Placental epithelial cell (primary cell): Measurements from ENCODE around the gene SUMO3. TPM values are rescaled to one million over a fixed set of nuclear protein-coding genes. Genes with fewer than 3 reads are reported as not detected.

ENCODE experiments used
- total RNA-seq: library from RNA; depleted of rRNA; stranded (reverse); fragments of >200 nt; gene quantifications from 2 replicates; pipeline ENCODE4 v1.2.3, GENCODE V29; 2012

SUMO3 gene
- total RNA-seq: 66.7 and 112 TPM in 2 replicates

DNA sequence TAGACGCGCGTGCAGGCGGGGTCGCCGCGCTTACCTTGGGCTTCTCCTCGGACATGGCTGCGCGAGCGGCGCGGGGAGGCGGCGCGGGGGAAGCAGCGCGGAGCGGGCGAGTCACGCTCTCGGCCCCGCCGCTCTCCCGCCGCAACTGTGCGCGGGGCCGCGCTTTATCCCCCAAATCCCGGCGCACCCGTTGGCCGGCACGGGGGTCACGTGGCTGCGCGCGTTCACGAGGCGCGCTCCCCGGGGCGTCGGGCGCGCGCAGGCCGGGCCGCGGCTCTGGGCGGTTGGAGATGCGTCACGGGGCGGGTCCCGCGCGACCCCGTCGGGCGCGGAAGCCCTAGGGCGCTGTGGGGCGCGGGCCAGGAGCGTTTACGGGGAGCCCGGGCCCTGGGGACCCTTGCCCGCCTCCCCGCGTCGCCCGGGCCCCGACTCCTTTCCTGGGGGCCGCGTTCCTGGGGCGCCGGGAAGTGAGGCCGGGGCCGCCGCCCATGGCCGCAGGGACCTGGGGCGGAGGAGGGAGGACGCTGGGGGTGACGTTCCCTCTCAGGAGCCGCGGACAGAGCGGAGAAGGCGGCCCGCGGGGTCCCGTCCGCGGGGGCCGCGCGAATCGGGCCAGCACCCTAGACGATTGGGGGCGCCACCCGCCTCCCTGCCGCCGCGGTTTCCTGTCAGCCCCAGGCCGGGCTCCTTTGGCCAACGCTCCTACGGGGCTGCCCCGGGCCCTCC is at the start of gene SUMO3:
TSS of gene SUMO3 (minus strand) at position 149 of the 726 bp plus-strand sequence. CDS start at position 55, 94 bp downstream.

DNA sequence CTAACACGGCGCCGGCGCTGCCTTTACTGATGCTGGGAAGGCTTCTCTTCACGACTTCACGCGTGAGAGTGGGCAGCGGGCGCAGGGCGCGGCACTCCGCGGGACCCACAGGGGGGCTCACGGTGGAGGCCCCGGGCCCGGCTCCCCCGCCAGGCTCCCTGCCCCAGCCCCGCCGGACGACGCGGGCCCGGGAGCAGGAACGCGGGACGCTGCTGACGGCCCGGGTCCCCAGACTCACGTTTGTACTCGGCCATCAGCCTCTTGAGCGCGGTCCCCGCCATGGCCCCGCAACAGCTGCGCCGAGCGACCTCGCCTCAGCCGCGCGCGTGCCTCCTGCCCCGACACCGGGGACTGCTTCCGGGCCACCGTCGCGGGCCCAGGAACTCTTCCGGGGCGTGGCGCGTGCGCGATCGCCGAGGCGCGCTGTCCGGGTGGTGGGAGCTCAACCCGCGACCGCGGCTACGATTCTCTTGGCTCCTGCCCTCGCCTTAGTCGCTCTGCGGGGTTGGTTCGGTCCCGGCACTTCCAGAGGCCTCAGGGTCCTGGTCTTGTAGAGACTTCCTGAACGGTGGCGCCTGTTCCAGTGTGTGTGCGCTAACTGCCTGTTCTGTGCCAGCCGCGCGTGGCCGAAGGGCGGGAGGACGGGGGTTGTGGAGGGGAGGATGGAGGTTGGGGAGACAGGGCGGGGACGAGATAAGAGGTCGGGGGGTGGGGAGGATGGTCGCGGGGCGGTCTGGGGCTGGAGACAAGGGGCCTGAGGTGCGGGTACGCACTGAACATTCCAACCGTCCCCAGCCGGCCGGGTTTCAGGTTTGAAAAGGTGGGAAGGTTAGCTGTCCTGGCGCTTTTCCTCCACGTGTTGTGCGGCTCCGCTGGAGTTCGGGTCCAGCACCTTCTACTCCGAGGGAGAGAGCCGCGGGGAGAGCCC is 16.1 kb downstream of the SUMO3 start, which contains the start of gene UBE2G2:
TSS of gene UBE2G2 (minus strand) at position 353 of the 928 bp plus-strand sequence. CDS start at position 281, 72 bp downstream.

Other genes starting within 250 kb of the SUMO3 start
- gene KRTAP10-4, start 244.3 kb downstream of the SUMO3 start, total RNA-seq: not detected in 2 replicates
- gene KRTAP10-5, start 237.5 kb downstream of the SUMO3 start, total RNA-seq: not detected in 2 replicates
- not detected in 2 replicates for gene KRTAP10-6, start 225.6 kb downstream of the SUMO3 start, total RNA-seq
- gene KRTAP10-7, start 217.5 kb downstream of the SUMO3 start, total RNA-seq: not detected in 2 replicates
- not detected in 2 replicates for gene KRTAP10-8, start 206.0 kb downstream of the SUMO3 start, total RNA-seq
- gene KRTAP10-9, start 191.0 kb downstream of the SUMO3 start, total RNA-seq: not detected in 2 replicates
- gene KRTAP10-10, start 180.7 kb downstream of the SUMO3 start, total RNA-seq: not detected in 2 replicates
- gene KRTAP10-11, start 171.6 kb downstream of the SUMO3 start, total RNA-seq: not detected in 2 replicates
- not detected in 2 replicates for gene KRTAP12-4, start 163.4 kb downstream of the SUMO3 start, total RNA-seq
- not detected in 2 replicates for gene KRTAP12-3, start 160.1 kb downstream of the SUMO3 start, total RNA-seq
- gene KRTAP12-2, start 151.1 kb downstream of the SUMO3 start, total RNA-seq: not detected in 2 replicates
- not detected in 2 replicates for gene KRTAP12-1, start 135.9 kb downstream of the SUMO3 start, total RNA-seq
- gene KRTAP10-12, start 120.9 kb downstream of the SUMO3 start, total RNA-seq: not detected in 2 replicates
- not detected in 2 replicates for gene TSPEAR, start 106.5 kb downstream of the SUMO3 start, total RNA-seq
- 42.8 and 43.3 TPM in 2 replicates for gene UBE2G2, start 16.2 kb downstream of the SUMO3 start, total RNA-seq
- gene PTTG1IP, start 55.6 kb upstream of the SUMO3 start, total RNA-seq: 147 and 178 TPM in 2 replicates
- 0.43 TPM in 1 of 2 replicates, not detected in the other for gene ITGB2, start 102.8 kb upstream of the SUMO3 start, total RNA-seq
- 6.3 and 11.4 TPM in 2 replicates for gene SLX9, start 122.0 kb upstream of the SUMO3 start, total RNA-seq